HepG2 (cell line): Measurements from ENCODE around the gene IFI27. TPM values are rescaled to one million over a fixed set of nuclear protein-coding genes. Genes with fewer than 3 reads are reported as not detected.

Experiments
- ATF6 ChIP-seq: sonication (generic); formaldehyde crosslinking; conservative IDR thresholded peaks from 2 replicates; pipeline ENCODE4 v1.4.0; 2020; ENCODE audit warnings: missing genetic modification reagents
- CBX1 ChIP-seq: IDR thresholded peaks from one replicate; pipeline ENCODE4 v1.6.1; 2016; ENCODE audit warnings: antibody characterized with exemption, low read depth
- CBX2 ChIP-seq, 2 experiments: fragments of 200-600 bp in 1 of 2; sonication (generic); formaldehyde crosslinking in 1 of 2; IDR thresholded peaks; 2 replicates each; pipeline versions ENCODE4 v1.7.0 to v1.8.1; 2018 to 2022; ENCODE audit warnings: low read depth in 2 of 2, low read length in 1 of 2, mild to moderate bottlenecking in 1 of 2, missing genetic modification reagents in 1 of 2
- ELF1 ChIP-seq: sonication (generic); formaldehyde crosslinking; IDR thresholded peaks from 2 replicates; pipeline ENCODE4 v1.4.0; 2020; ENCODE audit warnings: missing genetic modification reagents
- FOXO4 ChIP-seq: sonication (generic); formaldehyde crosslinking; conservative IDR thresholded peaks from 2 replicates; pipeline ENCODE4 v1.8.1; 2023; ENCODE audit warnings: missing genetic modification reagents
- HMGA1 ChIP-seq: sonication (generic); formaldehyde crosslinking; conservative IDR thresholded peaks from 2 replicates; pipeline ENCODE4 v1.4.0; 2020; ENCODE audit warnings: missing genetic modification reagents
- HOMEZ ChIP-seq: IDR thresholded peaks from 2 replicates; pipeline ENCODE4 v1.6.1; 2016; ENCODE audit warnings: low read depth
- MNT ChIP-seq: fragments of 450-650 bp; IDR thresholded peaks from 2 replicates; pipeline ENCODE4 v1.6.1; 2016
- NFATC3 ChIP-seq: sonication (generic); formaldehyde crosslinking; IDR thresholded peaks from 2 replicates; pipeline ENCODE4 v1.5.1; 2020; ENCODE audit warnings: mild to moderate bottlenecking, missing genetic modification reagents
- NONO ChIP-seq, 2 experiments: fragments of 450-650 bp in 1 of 2; sonication (generic) in 1 of 2; formaldehyde crosslinking in 1 of 2; IDR thresholded peaks in 1 of 2; conservative IDR thresholded peaks in 1 of 2; 2 replicates each; pipeline versions ENCODE4 v1.6.1 to v1.8.0; 2017 to 2022; ENCODE audit warnings: mild to moderate bottlenecking in 1 of 2, missing genetic modification reagents in 1 of 2, moderate library complexity in 1 of 2
- RELA ChIP-seq: sonication (generic); formaldehyde crosslinking; IDR thresholded peaks from 2 replicates; pipeline ENCODE4 v1.4.0; 2020; ENCODE audit warnings: missing genetic modification reagents
- SMC3 ChIP-seq: IDR thresholded peaks from 2 replicates; pipeline ENCODE4 v1.6.1; 2011; ENCODE audit warnings: low read length, improper control_type of control experiment
- TCF12 ChIP-seq, 2 experiments: fragments of 450-650 bp in 1 of 2; sonication (generic) in 1 of 2; formaldehyde crosslinking in 1 of 2; IDR thresholded peaks; 2 replicates each; pipeline versions ENCODE4 v1.6.1 to v1.8.0; 2017 to 2022; ENCODE audit warnings: antibody characterized with exemption in 1 of 2, mild to moderate bottlenecking in 1 of 2, missing genetic modification reagents in 1 of 2, moderate library complexity in 1 of 2
- TRAFD1 ChIP-seq: sonication (generic); formaldehyde crosslinking; IDR thresholded peaks from 2 replicates; pipeline ENCODE4 v1.5.1; 2020; ENCODE audit warnings: missing genetic modification reagents, mild to moderate bottlenecking, borderline replicate concordance
- ZBTB7B ChIP-seq: sonication (generic); formaldehyde crosslinking; IDR thresholded peaks from 2 replicates; pipeline ENCODE4 v1.4.0; 2020; ENCODE audit warnings: missing genetic modification reagents
- ZNF121 ChIP-seq: sonication (generic); formaldehyde crosslinking; IDR thresholded peaks from 2 replicates; pipeline ENCODE4 v1.5.0; 2020; ENCODE audit warnings: mild to moderate bottlenecking, missing genetic modification reagents
- ZNF558 ChIP-seq: sonication (generic); formaldehyde crosslinking; IDR thresholded peaks from 2 replicates; pipeline ENCODE4 v1.9.0; 2022; ENCODE audit warnings: mild to moderate bottlenecking, missing genetic modification reagents, borderline replicate concordance
- ZNF563 ChIP-seq: sonication (generic); formaldehyde crosslinking; IDR thresholded peaks from 2 replicates; pipeline ENCODE4 v1.8.0; 2022; ENCODE audit warnings: mild to moderate bottlenecking, moderate library complexity, missing genetic modification reagents
- polyA plus RNA-seq, 8 experiments: library from polyadenylated mRNA; depleted of rRNA in 3 of 8; stranded (reverse) in 7 of 8; unstranded in 1 of 8; fragments of >200 nt; fragmentation: Illumina TruSeq in 4 of 8; extraction: Trizol in 4 of 8; gene quantifications; 2 replicates each; pipeline versions ENCODE4 v1.2.1 to v1.2.3, GENCODE V29; 2011 to 2016; ENCODE audit warnings: low read depth in 4 of 8, missing spikeins in 1 of 8, mixed read lengths in 1 of 8; ENCODE audit not compliant: insufficient read depth in 1 of 8
- total RNA-seq, 5 experiments: library from RNA; depleted of rRNA; stranded (reverse); fragments of >200 nt; fragmentation: Illumina TruSeq; extraction: Trizol; gene quantifications; 2 replicates each; pipeline ENCODE4 v1.2.3, GENCODE V29; 2016; ENCODE audit warnings: low read depth in 1 of 5

Gene IFI27
- total and polyA plus RNA-seq, 2 of the 13 experiments (the other 11 are each of a cell fraction or from before 2014, with no cell fraction given), result 1.2 to 1.7 TPM

GRCh38 chr14:94136575-94137331, 26.2 kb downstream of the IFI27 start (continued):
- no peak for TF ChIP-seq FOXO4
- no peak for TF ChIP-seq TCF12 (IDR thresholded peaks at IDR 0.05)
- no peak for TF ChIP-seq TCF12 (CRISPR knock-in tag; IDR thresholded peaks at IDR 0.05)
- TF ChIP-seq ZNF558 (CRISPR knock-in tag), result no peak
- no peak for TF ChIP-seq NONO (IDR thresholded peaks at IDR 0.05)
- peak; percentile 39; the same call in 1 of the 2 replicates for TF ChIP-seq NONO (CRISPR knock-in tag; conservative IDR thresholded peaks at IDR 0.05)
- TF ChIP-seq HOMEZ (CRISPR knock-in tag), result no peak
- TF ChIP-seq ZBTB7B (CRISPR knock-in tag), result no peak
- TF ChIP-seq HMGA1, result no peak
- TF ChIP-seq RELA, result no peak
- TF ChIP-seq ATF6 (CRISPR knock-in tag), result no peak
- peak; percentile 97 for TF ChIP-seq ZNF121 (CRISPR knock-in tag)
- TF ChIP-seq ELF1 (CRISPR knock-in tag), result peak; percentile 35; the same call in 1 of the 2 replicates
- TF ChIP-seq CBX2 (IDR thresholded peaks at IDR 0.05; ENCODE audit: low read depth, low read length), result no peak
- no peak for TF ChIP-seq CBX2 (CRISPR knock-in tag; IDR thresholded peaks at IDR 0.05; ENCODE audit: low read depth)
- TF ChIP-seq NFATC3 (CRISPR knock-in tag), result no peak
- no peak for TF ChIP-seq ZNF563 (CRISPR knock-in tag)
- no peak for TF ChIP-seq TRAFD1 (CRISPR knock-in tag)
- TF ChIP-seq SMC3, result peak; percentile 95
- TF ChIP-seq MNT, result no peak
- no peak for TF ChIP-seq CBX1
